HepG2 (cell line): ENCODE measurements around the gene ALG14. TPM values are rescaled to one million over a fixed set of nuclear protein-coding genes. Genes with fewer than 3 reads are reported as not detected.

Experiments used
- AKNA ChIP-seq: sonication (generic); formaldehyde crosslinking; IDR thresholded peaks from 2 replicates; pipeline ENCODE4 v1.4.0; 2020; ENCODE audit warnings: missing genetic modification reagents, borderline replicate concordance
- ATF7-NPFF ChIP-seq: sonication (generic); formaldehyde crosslinking; IDR thresholded peaks from 2 replicates; pipeline ENCODE4 v1.8.1; 2023; ENCODE audit warnings: mild to moderate bottlenecking, low read depth, missing genetic modification reagents, moderate library complexity
- GPBP1L1 ChIP-seq: sonication (generic); formaldehyde crosslinking; IDR thresholded peaks from 2 replicates; pipeline ENCODE4 v1.5.0; 2020; ENCODE audit warnings: mild to moderate bottlenecking, missing genetic modification reagents
- ISX ChIP-seq: sonication (generic); formaldehyde crosslinking; conservative IDR thresholded peaks from 2 replicates; pipeline ENCODE4 v1.5.0; 2020; ENCODE audit warnings: missing genetic modification reagents
- XRCC5 ChIP-seq: fragments of 200-400 bp; formaldehyde crosslinking; optimal IDR thresholded peaks from 2 replicates; pipeline ENCODE3; 2017; ENCODE audit warnings: mild to moderate bottlenecking, low read length
- ZFX ChIP-seq: sonication (generic); formaldehyde crosslinking; IDR thresholded peaks from 2 replicates; pipeline ENCODE4 v1.4.0; 2020; ENCODE audit warnings: mild to moderate bottlenecking, low read depth, missing genetic modification reagents, moderate library complexity
- ZNF3 ChIP-seq: IDR thresholded peaks from 2 replicates; pipeline ENCODE4 v1.7.0; 2017; ENCODE audit warnings: inconsistent platforms
- polyA plus RNA-seq, 8 experiments: library from polyadenylated mRNA; depleted of rRNA in 3 of 8; stranded (reverse) in 7 of 8; unstranded in 1 of 8; fragments of >200 nt; fragmentation: Illumina TruSeq in 4 of 8; extraction: Trizol in 4 of 8; gene quantifications; 2 replicates each; pipeline versions ENCODE4 v1.2.1 to v1.2.3, GENCODE V29; 2011 to 2016; ENCODE audit warnings: low read depth in 4 of 8, missing spikeins in 1 of 8, mixed read lengths in 1 of 8; ENCODE audit not compliant: insufficient read depth in 1 of 8
- total RNA-seq, 5 experiments: library from RNA; depleted of rRNA; stranded (reverse); fragments of >200 nt; fragmentation: Illumina TruSeq; extraction: Trizol; gene quantifications; 2 replicates each; pipeline ENCODE4 v1.2.3, GENCODE V29; 2016; ENCODE audit warnings: low read depth in 1 of 5
- TF ChIP-seq, protein P1 (sequence below): sonication (generic); formaldehyde crosslinking; IDR thresholded peaks from 2 replicates; pipeline ENCODE4 v1.4.0; 2020; ENCODE audit warnings: mild to moderate bottlenecking, missing genetic modification reagents
- TF ChIP-seq, protein P2 (sequence below): sonication (generic); formaldehyde crosslinking; IDR thresholded peaks from 2 replicates; pipeline ENCODE4 v1.5.0; 2020; ENCODE audit warnings: mild to moderate bottlenecking, missing genetic modification reagents
- TF ChIP-seq, protein P3 (sequence below): sonication (generic); formaldehyde crosslinking; IDR thresholded peaks from 2 replicates; pipeline ENCODE4 v1.4.0; 2020; ENCODE audit warnings: low read depth, mild to moderate bottlenecking, missing genetic modification reagents
- TF ChIP-seq, protein P4 (sequence below): sonication (generic); formaldehyde crosslinking; IDR thresholded peaks from 2 replicates; pipeline ENCODE4 v1.5.1; 2020; ENCODE audit warnings: mild to moderate bottlenecking, missing genetic modification reagents, moderate library complexity
- TF ChIP-seq, protein P5 (sequence below): sonication (generic); formaldehyde crosslinking; IDR thresholded peaks from 2 replicates; pipeline ENCODE4 v1.8.0; 2022; ENCODE audit warnings: low read depth, missing genetic modification reagents

Gene ALG14
- total and polyA plus RNA-seq, 2 of the 13 experiments (the other 11 are each of a cell fraction or from before 2014, with no cell fraction given) = 4.5 to 12.7 TPM

GRCh38 chr1:95117207-95118066 is 44.7 kb upstream of the ALG14 start, which contains the start of gene TLCD4 (continued):
- TF ChIP-seq, protein P1, sequence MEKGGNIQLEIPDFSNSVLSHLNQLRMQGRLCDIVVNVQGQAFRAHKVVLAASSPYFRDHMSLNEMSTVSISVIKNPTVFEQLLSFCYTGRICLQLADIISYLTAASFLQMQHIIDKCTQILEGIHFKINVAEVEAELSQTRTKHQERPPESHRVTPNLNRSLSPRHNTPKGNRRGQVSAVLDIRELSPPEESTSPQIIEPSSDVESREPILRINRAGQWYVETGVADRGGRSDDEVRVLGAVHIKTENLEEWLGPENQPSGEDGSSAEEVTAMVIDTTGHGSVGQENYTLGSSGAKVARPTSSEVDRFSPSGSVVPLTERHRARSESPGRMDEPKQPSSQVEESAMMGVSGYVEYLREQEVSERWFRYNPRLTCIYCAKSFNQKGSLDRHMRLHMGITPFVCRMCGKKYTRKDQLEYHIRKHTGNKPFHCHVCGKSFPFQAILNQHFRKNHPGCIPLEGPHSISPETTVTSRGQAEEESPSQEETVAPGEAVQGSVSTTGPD (CRISPR knock-in tag) = no peak
- peak; percentile 21 for TF ChIP-seq XRCC5
- peak; percentile 69 for TF ChIP-seq ZFX (CRISPR knock-in tag)
- TF ChIP-seq, protein P2, sequence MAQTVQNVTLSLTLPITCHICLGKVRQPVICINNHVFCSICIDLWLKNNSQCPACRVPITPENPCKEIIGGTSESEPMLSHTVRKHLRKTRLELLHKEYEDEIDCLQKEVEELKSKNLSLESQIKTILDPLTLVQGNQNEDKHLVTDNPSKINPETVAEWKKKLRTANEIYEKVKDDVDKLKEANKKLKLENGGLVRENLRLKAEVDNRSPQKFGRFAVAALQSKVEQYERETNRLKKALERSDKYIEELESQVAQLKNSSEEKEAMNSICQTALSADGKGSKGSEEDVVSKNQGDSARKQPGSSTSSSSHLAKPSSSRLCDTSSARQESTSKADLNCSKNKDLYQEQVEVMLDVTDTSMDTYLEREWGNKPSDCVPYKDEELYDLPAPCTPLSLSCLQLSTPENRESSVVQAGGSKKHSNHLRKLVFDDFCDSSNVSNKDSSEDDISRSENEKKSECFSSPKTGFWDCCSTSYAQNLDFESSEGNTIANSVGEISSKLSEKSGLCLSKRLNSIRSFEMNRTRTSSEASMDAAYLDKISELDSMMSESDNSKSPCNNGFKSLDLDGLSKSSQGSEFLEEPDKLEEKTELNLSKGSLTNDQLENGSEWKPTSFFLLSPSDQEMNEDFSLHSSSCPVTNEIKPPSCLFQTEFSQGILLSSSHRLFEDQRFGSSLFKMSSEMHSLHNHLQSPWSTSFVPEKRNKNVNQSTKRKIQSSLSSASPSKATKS (CRISPR knock-in tag) = no peak
- TF ChIP-seq GPBP1L1 = no peak
- no peak for TF ChIP-seq ISX (CRISPR knock-in tag)
- peak; percentile 46; the same call in 1 of the 2 replicates for TF ChIP-seq ATF7-NPFF (CRISPR knock-in tag)
- TF ChIP-seq, protein P3, sequence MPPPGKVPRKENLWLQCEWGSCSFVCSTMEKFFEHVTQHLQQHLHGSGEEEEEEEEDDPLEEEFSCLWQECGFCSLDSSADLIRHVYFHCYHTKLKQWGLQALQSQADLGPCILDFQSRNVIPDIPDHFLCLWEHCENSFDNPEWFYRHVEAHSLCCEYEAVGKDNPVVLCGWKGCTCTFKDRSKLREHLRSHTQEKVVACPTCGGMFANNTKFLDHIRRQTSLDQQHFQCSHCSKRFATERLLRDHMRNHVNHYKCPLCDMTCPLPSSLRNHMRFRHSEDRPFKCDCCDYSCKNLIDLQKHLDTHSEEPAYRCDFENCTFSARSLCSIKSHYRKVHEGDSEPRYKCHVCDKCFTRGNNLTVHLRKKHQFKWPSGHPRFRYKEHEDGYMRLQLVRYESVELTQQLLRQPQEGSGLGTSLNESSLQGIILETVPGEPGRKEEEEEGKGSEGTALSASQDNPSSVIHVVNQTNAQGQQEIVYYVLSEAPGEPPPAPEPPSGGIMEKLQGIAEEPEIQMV (CRISPR knock-in tag) = 0 out of 2 replicates have a peak, but pooled peaks have one; percentile 15
- TF ChIP-seq, protein P4, sequence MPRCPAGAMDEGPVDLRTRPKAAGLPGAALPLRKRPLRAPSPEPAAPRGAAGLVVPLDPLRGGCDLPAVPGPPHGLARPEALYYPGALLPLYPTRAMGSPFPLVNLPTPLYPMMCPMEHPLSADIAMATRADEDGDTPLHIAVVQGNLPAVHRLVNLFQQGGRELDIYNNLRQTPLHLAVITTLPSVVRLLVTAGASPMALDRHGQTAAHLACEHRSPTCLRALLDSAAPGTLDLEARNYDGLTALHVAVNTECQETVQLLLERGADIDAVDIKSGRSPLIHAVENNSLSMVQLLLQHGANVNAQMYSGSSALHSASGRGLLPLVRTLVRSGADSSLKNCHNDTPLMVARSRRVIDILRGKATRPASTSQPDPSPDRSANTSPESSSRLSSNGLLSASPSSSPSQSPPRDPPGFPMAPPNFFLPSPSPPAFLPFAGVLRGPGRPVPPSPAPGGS (CRISPR knock-in tag) = peak; percentile 18; the same call in 1 of the 2 replicates
- TF ChIP-seq AKNA (CRISPR knock-in tag) = no peak
- TF ChIP-seq ZNF3 = no peak
- TF ChIP-seq, protein P5, sequence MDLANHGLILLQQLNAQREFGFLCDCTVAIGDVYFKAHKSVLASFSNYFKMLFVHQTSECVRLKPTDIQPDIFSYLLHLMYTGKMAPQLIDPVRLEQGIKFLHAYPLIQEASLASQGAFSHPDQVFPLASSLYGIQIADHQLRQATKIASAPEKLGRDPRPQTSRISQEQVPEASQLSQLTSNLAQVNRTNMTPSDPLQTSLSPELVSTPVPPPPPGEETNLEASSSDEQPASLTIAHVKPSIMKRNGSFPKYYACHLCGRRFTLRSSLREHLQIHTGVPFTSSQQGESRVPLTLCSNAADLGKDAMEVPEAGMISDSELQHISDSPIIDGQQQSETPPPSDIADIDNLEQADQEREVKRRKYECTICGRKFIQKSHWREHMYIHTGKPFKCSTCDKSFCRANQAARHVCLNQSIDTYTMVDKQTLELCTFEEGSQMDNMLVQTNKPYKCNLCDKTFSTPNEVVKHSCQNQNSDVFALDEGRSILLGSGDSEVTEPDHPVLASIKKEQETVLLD (CRISPR knock-in tag) = no peak
